ACC112 (cell line): ENCODE results near the gene OTULIN.

Experiments used
- H2AFZ ChIP-seq: fragments of 200-600 bp; sonication (generic); one replicate; pipeline ENCODE4 v1.6.0; 2017; ENCODE audit warnings: antibody characterized with exemption, low read length; ENCODE audit not compliant: unreplicated experiment
- H3K27ac ChIP-seq: fragments of 200-600 bp; sonication (generic); 2 replicates; pipeline ENCODE4 v1.5.1; 2014; ENCODE audit warnings: low read depth, mild to moderate bottlenecking, antibody characterized with exemption, low read length, moderate library complexity
- H3K27me3 ChIP-seq: fragments of 200-600 bp; sonication (generic); 2 replicates; pipeline ENCODE4 v1.6.1; 2014; ENCODE audit warnings: mild to moderate bottlenecking, antibody characterized with exemption, low read length, moderate library complexity, mixed read lengths; ENCODE audit not compliant: insufficient read depth
- H3K36me3 ChIP-seq: fragments of 200-600 bp; sonication (generic); 2 replicates; pipeline ENCODE4 v1.6.1; 2016; ENCODE audit warnings: mild to moderate bottlenecking, antibody characterized with exemption, low read length, moderate library complexity, mixed read lengths; ENCODE audit not compliant: insufficient read depth
- H3K4me1 ChIP-seq: fragments of 200-600 bp; sonication (generic); one replicate; pipeline ENCODE4 v1.6.1; 2016; ENCODE audit warnings: low read length, mixed read lengths; ENCODE audit not compliant: insufficient read depth, unreplicated experiment, control insufficient read depth
- H3K4me3 ChIP-seq: fragments of 200-600 bp; sonication (generic); 2 replicates; pipeline ENCODE4 v1.5.1; 2014; ENCODE audit warnings: mild to moderate bottlenecking, low read depth, low read length
- H3K79me2 ChIP-seq: fragments of 200-600 bp; sonication (generic); one replicate; pipeline ENCODE4 v1.6.0; 2016; ENCODE audit warnings: low read length; ENCODE audit not compliant: control insufficient read depth, unreplicated experiment, insufficient read depth

OTULIN gene

GRCh38 chr5:14707811-14708390 is 43.4 kb downstream of the OTULIN start:
- Histone ChIP-seq H3K36me3 (peaks cover 11% of the 10 kb centered on the region), H3K27me3 (no peaks in the 10 kb centered on the region), H3K4me3 (no peak overlapping the region), H3K27ac (no peak overlapping the region), H3K4me1 (peaks cover 14% of the 10 kb centered on the region), H2AFZ (no peak overlapping the region), H3K79me2 (no peaks in the 10 kb centered on the region)

GRCh38 chr5:14708551-14708950 is 44.0 kb downstream of the OTULIN start:
- H3K27ac ChIP-seq, result no peak overlapping the region
- H3K27me3 ChIP-seq, result no peaks in the 10 kb centered on the region
- no peak overlapping the region for H3K4me3 ChIP-seq
- peaks cover 15% of the 10 kb centered on the region for H3K36me3 ChIP-seq
- H2AFZ ChIP-seq, result no peak overlapping the region
- H3K4me1 ChIP-seq, result peaks cover 14% of the 10 kb centered on the region
- H3K79me2 ChIP-seq, result no peaks in the 10 kb centered on the region

GRCh38 chr5:14710313-14710994 is 45.9 kb downstream of the OTULIN start:
- no peak overlapping the region for H2AFZ ChIP-seq
- peaks cover 14% of the 10 kb centered on the region for H3K4me1 ChIP-seq
- no peaks in the 10 kb centered on the region for H3K27me3 ChIP-seq
- H3K79me2 ChIP-seq, result no peaks in the 10 kb centered on the region
- H3K36me3 ChIP-seq, result peaks cover 12% of the 10 kb centered on the region
- no peak overlapping the region for H3K27ac ChIP-seq
- H3K4me3 ChIP-seq, result no peak overlapping the region

- Histone ChIP-seq H3K27me3 (no peaks in the 10 kb centered on the region), H3K27ac (no peak overlapping the region), H2AFZ (no peak overlapping the region), H3K4me1 (no peaks in the 10 kb centered on the region), H3K36me3 (peaks cover 12% of the 10 kb centered on the region), H3K4me3 (no peak overlapping the region), H3K79me2 (no peaks in the 10 kb centered on the region)
These were observed 47.6 kb downstream of the OTULIN start for GRCh38 chr5:14712131-14712530.

- H2AFZ ChIP-seq, result no peak overlapping the region
- peaks cover 12% of the 10 kb centered on the region for H3K36me3 ChIP-seq
- H3K4me1 ChIP-seq, result no peaks in the 10 kb centered on the region
- H3K79me2 ChIP-seq, result no peaks in the 10 kb centered on the region
- no peak overlapping the region for H3K27ac ChIP-seq
- H3K27me3 ChIP-seq, result no peaks in the 10 kb centered on the region
- no peak overlapping the region for H3K4me3 ChIP-seq
These were observed 48.1 kb downstream of the OTULIN start for GRCh38 chr5:14712666-14713065.

DNA sequence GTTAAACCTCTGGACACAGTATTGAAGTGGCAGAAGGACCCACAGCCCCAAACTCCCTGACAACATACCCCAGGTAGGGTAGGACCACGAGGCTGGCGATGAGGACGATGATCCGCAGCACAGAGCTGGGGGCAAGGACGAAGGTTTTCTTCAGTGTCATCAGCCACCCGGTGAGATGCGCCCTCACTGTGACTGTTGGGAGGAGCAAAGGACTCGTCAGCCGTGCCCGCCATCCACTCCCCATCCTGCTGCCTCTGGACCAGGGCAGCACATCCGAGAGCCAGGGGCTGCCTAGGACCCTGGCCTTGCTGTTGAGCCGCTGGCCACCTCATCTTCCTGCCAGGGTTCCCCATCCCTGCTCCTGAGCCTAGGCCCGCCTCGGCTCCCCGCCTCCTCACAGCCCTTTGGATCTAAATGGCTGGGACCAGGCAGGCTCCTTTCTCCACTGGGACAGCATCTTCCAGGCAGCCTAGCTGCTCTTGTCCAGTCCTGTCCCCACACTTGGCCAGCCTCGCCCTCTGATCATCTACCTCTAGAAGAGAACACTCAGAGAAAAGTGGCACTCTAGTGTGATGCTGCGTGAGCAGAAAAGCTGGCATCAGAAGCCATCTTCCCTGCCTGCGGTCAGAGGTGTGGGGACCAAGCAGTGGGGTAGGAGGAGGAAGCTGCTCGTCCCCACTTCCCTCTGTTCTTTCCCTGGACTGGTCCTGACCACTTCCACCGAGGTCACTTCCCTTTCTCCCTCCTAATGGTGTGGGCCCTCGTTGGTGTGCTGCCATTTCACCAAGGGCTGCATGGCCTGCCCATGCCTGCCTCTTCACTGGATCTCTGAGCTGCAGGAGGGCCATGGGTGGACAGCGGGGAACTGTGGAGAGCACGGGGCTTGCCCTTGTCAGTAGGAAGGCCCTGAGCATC is 49.2 kb downstream of the OTULIN start:
- Histone ChIP-seq H3K27me3 (no peaks in the 10 kb centered on the region), H3K27ac (no peak overlapping the region), H3K36me3 (peaks cover 12% of the 10 kb centered on the region), H3K79me2 (no peaks in the 10 kb centered on the region), H3K4me3 (no peak overlapping the region), H2AFZ (no peak overlapping the region), H3K4me1 (no peaks in the 10 kb centered on the region)

DNA sequence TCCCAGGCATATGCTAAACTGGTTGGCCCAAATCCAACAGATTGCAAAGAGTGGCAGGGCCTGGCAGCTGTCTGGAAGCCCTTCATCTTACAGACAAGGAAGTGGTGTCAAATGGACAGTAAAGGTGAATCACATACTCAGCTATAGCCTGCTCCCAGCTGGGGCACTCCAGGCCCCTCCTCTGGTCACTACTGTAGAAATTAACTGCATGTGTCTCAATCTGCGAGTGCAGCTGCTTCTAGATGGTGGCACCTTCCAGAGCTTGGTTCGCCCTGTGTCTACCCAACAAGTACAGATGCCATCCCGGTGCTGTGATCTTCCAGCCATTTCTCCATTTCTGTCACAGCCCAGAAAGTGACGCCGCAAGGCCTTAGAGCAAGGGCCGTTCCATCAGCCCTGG is 50.2 kb downstream of the OTULIN start:
- Histone ChIP-seq H3K27ac (no peak overlapping the region), H3K4me3 (no peak overlapping the region), H3K27me3 (no peaks in the 10 kb centered on the region), H3K4me1 (no peaks in the 10 kb centered on the region), H3K36me3 (peaks cover 12% of the 10 kb centered on the region), H3K79me2 (no peaks in the 10 kb centered on the region), H2AFZ (no peak overlapping the region)

- Histone ChIP-seq H3K4me3 (no peak overlapping the region), H3K4me1 (peaks cover 6% of the 10 kb centered on the region), H3K79me2 (no peaks in the 10 kb centered on the region)
These were observed 51.0 kb downstream of the OTULIN start for GRCh38 chr5:14715481-14715880.

GRCh38 chr5:14716755-14717752 is 52.5 kb downstream of the OTULIN start:
- H3K4me1 ChIP-seq, result peaks cover 10% of the 10 kb centered on the region
- H3K4me3 ChIP-seq, result no peak overlapping the region
- H3K27me3 ChIP-seq, result no peaks in the 10 kb centered on the region
- no peak overlapping the region for H3K27ac ChIP-seq
- no peak overlapping the region for H2AFZ ChIP-seq
- no peaks in the 10 kb centered on the region for H3K79me2 ChIP-seq
- peaks cover 9% of the 10 kb centered on the region; the same call in 1 of the 2 replicates for H3K36me3 ChIP-seq

More at GRCh38 chr5:14715481-14715880, 51.0 kb downstream of the OTULIN start:
- no peak overlapping the region for H3K27ac ChIP-seq
- H3K36me3 ChIP-seq, result peaks cover 9% of the 10 kb centered on the region; the same call in 1 of the 2 replicates
- no peak overlapping the region for H2AFZ ChIP-seq
- no peaks in the 10 kb centered on the region for H3K27me3 ChIP-seq

DNA sequence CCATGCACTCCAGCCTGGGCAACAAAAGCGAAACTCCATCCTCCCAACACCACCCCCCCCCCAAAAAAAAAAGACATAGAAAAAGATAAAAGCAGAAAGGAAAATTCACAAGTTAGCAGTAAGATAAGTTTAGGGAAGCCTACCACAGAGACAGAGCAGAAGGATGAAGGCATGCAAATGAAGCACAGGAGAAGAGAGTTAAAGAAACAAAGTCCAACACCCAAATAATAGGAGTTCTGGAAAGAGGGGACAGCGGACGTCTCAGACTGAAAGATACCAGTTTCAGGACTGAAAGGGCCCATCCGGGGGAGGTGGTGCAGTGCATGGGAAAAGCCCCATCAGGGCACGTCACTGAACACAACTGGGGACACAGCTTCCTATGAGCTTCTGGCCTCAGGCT is 54.3 kb downstream of the OTULIN start:
- peaks cover 14% of the 10 kb centered on the region for H3K4me1 ChIP-seq
- H3K4me3 ChIP-seq, result no peak overlapping the region
- no peak overlapping the region for H2AFZ ChIP-seq
- no peaks in the 10 kb centered on the region for H3K79me2 ChIP-seq
- H3K27ac ChIP-seq, result no peak overlapping the region
- no peaks in the 10 kb centered on the region for H3K27me3 ChIP-seq
- H3K36me3 ChIP-seq, result no peaks in the 10 kb centered on the region
